GM08714 (cell line): ENCODE data around the gene NRXN2.

Source experiments
- H3K4me3 ChIP-seq: fragments of 200-500 bp; sonication (Bioruptor generic); 2 replicates; pipeline ENCODE4 v1.5.1; 2014; ENCODE audit warnings: mild to moderate bottlenecking, low read length, inconsistent platforms
- ZNF274 ChIP-seq: IDR thresholded peaks from 2 replicates; pipeline ENCODE4 v1.6.1; 2012; ENCODE audit warnings: mild to moderate bottlenecking, low read depth, low read length

Gene NRXN2

GRCh38 chr11:64754124-64754918 lies 31.3 kb upstream of the NRXN2 start:
- H3K4me3 ChIP-seq, result no peak overlapping the region
- no peak for TF ChIP-seq ZNF274

DNA sequence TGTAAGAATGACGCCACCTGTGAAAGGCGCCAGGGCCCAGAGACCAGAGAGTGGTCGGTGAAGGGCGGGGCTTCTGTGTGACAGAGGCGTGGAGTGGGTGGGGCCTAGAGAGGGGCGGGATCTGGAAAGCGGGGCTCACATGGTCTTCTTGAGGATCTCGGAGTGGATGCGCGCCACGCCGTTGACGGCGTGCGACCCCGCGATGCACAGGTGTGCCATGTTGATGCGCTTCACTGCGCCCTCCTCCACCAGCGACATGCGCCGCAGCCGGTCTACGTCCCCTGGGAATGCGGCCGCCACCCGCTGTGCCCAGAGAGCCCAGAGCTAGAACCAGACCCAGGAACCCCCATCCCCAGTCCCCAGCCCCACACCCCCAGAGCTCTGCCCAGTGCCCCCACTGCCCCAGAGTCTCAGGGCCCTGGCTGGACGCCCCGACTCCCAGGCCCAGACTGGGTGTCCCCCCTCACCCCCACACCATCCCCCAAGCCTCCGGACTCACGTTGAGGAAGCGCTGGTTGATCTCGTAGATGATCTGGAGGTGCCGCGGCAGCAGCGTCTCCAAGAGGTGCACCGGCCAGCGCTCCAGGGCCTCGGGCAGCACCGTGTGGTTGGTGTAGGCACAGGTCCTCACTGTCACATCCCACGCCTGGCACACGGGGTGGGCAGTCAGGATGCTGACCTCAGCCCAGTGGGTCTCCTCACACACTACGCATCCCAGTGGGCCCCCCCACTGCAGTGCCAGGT lies 30.6 kb upstream of the NRXN2 start:
- H3K4me3 ChIP-seq, result no peak overlapping the region
- no peak for TF ChIP-seq ZNF274

- H3K4me3 ChIP-seq, result no peak overlapping the region
- no peak for TF ChIP-seq ZNF274
Observed at GRCh38 chr11:64753019-64753379, 30.0 kb upstream of the NRXN2 start.

DNA sequence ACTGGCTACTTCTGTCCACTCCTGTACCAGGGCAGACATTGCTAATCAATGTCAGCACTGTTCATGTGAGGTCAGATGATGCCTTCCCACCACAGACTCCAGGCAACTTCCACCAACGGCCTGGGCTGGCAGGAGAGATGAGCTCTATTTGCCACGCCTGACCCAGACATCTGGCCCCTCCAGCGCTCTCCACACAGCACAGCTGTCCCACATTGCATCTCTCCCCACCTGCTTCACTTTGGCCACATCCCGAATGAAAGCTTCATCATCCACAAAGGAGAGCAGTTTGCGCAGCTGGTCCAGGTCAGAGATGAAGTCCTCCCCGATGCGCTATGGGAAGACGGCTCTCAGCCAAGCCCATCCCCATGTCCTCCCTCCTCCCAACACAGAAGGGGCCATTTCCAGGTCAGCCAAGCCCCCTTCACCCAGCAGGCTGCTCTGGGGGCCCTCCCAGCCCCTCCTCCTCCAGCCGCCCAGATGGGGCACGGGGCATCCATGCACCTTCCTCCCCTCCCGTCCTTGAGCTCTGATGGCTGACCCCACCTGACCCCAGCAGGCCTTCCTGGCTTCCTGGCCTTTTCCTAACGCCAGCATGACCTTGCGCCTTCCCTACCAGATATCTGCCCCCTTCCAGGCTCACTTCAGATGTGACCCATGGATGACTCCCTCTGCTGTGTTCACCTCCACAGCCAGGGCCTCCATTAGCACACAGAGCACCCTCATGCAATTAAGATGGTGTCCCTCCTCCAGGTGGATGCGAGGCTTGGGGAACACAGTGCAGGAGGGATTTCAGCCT lies 29.4 kb upstream of the NRXN2 start:
- no peak overlapping the region for H3K4me3 ChIP-seq
- no peak for TF ChIP-seq ZNF274

- TF ChIP-seq ZNF274, result no peak
- no peak overlapping the region for H3K4me3 ChIP-seq
Observed at GRCh38 chr11:64751580-64751979, 28.6 kb upstream of the NRXN2 start.

DNA sequence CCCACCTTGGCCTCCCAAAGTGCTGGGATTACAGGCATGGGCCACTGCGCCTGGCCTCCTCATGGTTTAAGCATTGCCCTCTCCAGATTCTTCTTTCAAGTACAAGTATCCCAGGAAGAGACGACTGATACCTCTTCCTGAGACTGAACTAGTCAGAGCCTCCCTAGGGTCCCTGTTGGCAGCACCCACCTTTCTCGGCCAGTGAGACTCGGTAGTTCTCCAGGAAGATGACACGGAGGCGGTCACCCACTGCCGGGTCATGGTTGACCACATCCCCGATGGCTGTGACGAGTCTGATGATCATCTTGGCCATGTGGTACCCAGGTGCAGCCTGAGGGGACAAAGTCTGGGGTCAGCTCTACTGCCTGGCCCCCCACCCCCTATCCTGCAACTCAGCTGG lies 28.1 kb upstream of the NRXN2 start:
- no peak overlapping the region for H3K4me3 ChIP-seq
- TF ChIP-seq ZNF274, result no peak

GRCh38 chr11:64750361-64751054 lies 27.5 kb upstream of the NRXN2 start:
- no peak for TF ChIP-seq ZNF274

GRCh38 chr11:64747961-64748665 lies 25.1 kb upstream of the NRXN2 start:
- TF ChIP-seq ZNF274, result no peak
- H3K4me3 ChIP-seq, result no peak overlapping the region

More at GRCh38 chr11:64750361-64751054, 27.5 kb upstream of the NRXN2 start:
- no peak overlapping the region for H3K4me3 ChIP-seq

DNA sequence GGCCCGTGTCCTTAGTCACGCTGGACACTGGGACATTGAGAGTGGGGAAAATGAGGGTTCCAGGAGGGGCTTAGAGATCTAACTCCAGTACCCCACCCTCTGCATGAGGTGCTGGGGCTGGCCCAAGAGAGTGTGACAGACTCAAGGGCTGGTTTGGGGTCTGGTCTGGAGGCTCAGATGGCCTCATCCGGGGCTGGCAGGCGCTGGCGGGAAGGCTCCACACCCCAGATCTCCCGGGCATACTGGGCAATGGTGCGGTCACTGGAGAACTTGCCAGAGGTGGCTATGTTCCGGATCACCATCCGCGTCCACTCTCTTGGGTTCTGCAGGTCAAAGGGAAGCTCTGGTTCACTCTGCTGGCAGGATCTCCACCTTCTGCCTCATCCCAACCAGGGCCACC lies 23.5 kb upstream of the NRXN2 start:
- TF ChIP-seq ZNF274, result no peak
- H3K4me3 ChIP-seq, result no peak overlapping the region

DNA sequence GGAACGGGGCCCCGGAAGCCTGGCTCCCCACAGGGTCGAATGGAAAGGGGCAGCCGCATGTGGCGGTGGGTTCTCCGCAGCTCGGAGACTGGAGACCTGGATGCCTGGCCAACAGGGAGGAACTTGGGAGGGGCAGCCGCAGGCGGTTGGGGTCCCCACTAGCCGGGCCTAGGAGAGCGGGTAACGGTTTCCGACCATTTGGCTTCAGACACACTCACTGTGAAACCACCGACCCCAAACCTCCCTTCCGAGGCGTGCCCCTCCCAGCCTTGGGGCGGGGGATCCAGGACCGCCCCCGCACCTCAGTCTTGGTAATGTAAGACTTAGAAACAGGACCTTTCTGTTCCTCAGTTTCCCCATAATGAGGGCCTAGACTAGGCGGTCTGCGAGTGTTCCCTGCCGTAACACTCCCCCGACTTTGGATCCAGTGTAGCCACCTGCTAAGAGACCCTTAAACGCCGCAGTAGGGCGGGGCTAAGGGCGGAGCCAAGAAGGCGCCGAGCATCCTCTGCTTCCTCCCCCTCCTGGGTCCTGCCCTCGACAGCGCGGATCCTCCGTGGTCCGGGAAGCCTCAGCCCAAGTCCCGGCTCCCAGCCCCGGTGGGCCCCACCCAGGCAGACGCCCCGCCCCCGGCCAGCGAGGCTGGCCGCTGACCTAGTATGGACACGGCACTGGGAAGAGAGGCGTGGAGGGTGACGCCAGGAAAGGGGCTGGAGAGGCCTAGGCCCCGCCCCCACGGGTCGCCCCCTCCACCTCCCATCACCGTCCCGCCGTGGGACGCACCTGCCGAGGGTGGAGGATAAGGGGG lies 22.7 kb upstream of the NRXN2 start:
- TF ChIP-seq ZNF274, result no peak
- peak overlapping the region; percentile 34; the same call in 1 of the 2 replicates for H3K4me3 ChIP-seq

GRCh38 chr11:64745189-64745520 lies 22.2 kb upstream of the NRXN2 start:
- no peak for TF ChIP-seq ZNF274
- peak overlapping the region; percentile 34; the same call in 1 of the 2 replicates for H3K4me3 ChIP-seq

GRCh38 chr11:64744544-64745188 lies 21.7 kb upstream of the NRXN2 start:
- TF ChIP-seq ZNF274, result no peak

More at GRCh38 chr11:64744544-64745188, 21.7 kb upstream of the NRXN2 start:
- peak overlapping the region; percentile 54; the same call in 1 of the 2 replicates for H3K4me3 ChIP-seq
